K562 (cell line): ENCODE data around the gene HMCN2.

Experiments
- ARID3A ChIP-seq: IDR thresholded peaks from 2 replicates; pipeline ENCODE4 v1.6.1; 2012; ENCODE audit warnings: low read depth, low read length, improper control_type of control experiment, borderline replicate concordance
- POLR2A ChIP-seq: fragments of 450-650 bp; conservative IDR thresholded peaks from 2 replicates; pipeline ENCODE4 v1.6.1; 2016

DNA sequence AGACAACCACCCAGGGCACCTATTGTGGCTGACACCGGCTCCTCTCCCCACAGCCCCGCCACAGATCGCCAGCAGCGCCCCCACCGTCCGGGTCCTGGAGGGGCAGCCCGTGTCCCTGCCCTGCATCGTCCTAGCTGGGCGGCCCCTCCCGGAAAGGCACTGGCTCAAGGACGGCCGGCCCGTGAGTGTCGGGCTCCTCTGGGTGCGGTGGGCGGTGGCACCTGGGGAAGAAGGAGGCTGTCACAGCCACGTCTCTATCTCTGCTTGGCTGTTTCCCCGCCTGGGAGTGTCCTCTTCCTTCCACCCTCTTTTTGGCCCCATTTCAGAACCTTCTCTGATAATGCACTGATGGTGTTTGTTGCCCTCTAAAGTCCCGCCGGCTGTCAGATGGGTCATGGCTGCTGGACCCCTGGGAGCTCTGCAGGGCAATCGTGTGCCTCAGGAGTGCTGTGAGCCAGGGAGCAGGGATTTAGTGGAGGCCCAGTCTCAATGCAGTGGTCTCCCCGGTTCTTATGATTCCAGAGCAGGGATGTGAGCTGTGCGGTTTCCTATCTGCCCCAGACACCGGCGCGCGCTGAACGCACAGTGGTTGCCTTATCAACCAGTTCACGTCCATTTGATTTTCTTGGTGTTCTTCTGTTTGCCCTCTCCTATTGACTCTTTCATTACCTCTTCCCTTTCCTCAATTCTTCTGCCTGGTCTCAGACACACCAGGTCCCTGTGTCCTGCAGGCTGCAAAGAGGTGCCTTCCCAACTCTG lies 55.3 kb downstream of the HMCN2 start:
- TF ChIP-seq ARID3A = no peak
- no peak for TF ChIP-seq POLR2A
